ENCODE measurements around the gene MGLL.
A peak's percentile ranks its signal among the peaks of the same experiment; 100 is the strongest.
"Not testable (repeated sequence)": the region's sequence is repeated elsewhere in the genome, so short reads cannot be mapped to it uniquely, and the experiment has no call there.

Gene MGLL

GRCh38 chr3:127708837-127709236 is 113.5 kb downstream of the MGLL start:
- DNase-seq (ENCODE audit: low read depth in 2 of 2): no peak

- no peak for DNase-seq (ENCODE audit: low read depth in 2 of 2)
Measured at GRCh38 chr3:127707851-127708411, 114.4 kb downstream of the MGLL start.

- no peak for DNase-seq (ENCODE audit: low read depth in 2 of 2)
Measured at GRCh38 chr3:127706785-127707351, 115.4 kb downstream of the MGLL start.

- DNase-seq (ENCODE audit: low read depth in 2 of 2): no peak
Measured at GRCh38 chr3:127706312-127706711, 116.0 kb downstream of the MGLL start.

GRCh38 chr3:127704840-127705239 is 117.5 kb downstream of the MGLL start:
- DNase-seq (ENCODE audit: low read depth in 2 of 2): not testable (repeated sequence)

- DNase-seq (ENCODE audit: low read depth in 2 of 2): no peak
Measured at GRCh38 chr3:127702151-127702578, 120.2 kb downstream of the MGLL start.

GRCh38 chr3:127701280-127701911 is 120.9 kb downstream of the MGLL start:
- DNase-seq (ENCODE audit: low read depth in 2 of 2): no peak

- no peak for DNase-seq (ENCODE audit: low read depth in 2 of 2)
Measured at GRCh38 chr3:127700406-127700805, 121.9 kb downstream of the MGLL start.

GRCh38 chr3:127699416-127700300 is 122.7 kb downstream of the MGLL start:
- DNase-seq (ENCODE audit: low read depth in 2 of 2): no peak

- no peak for DNase-seq (ENCODE audit: low read depth in 2 of 2)
Measured at GRCh38 chr3:127698691-127699415, 123.5 kb downstream of the MGLL start.

- no peak for DNase-seq (ENCODE audit: low read depth in 2 of 2)
Measured at GRCh38 chr3:127698286-127698685, 124.0 kb downstream of the MGLL start.

GRCh38 chr3:127697551-127698240 is 124.6 kb downstream of the MGLL start:
- DNase-seq (ENCODE audit: low read depth in 2 of 2): peak; percentile 13 to 36

GRCh38 chr3:127694467-127695215 is 127.7 kb downstream of the MGLL start:
- peak in 1 of 2 experiments; percentile 13 for DNase-seq (ENCODE audit: low read depth in 2 of 2)

GRCh38 chr3:127693336-127693843 is 128.9 kb downstream of the MGLL start:
- no peak for DNase-seq (ENCODE audit: low read depth in 2 of 2)

GRCh38 chr3:127692501-127693335 is 129.6 kb downstream of the MGLL start:
- no peak for DNase-seq (ENCODE audit: low read depth in 2 of 2)

GRCh38 chr3:127691974-127692373 is 130.3 kb downstream of the MGLL start:
- DNase-seq (ENCODE audit: low read depth in 2 of 2): no peak

- DNase-seq (ENCODE audit: low read depth in 2 of 2): no peak
Measured at GRCh38 chr3:127691489-127691888, 130.8 kb downstream of the MGLL start.

- DNase-seq (ENCODE audit: low read depth in 2 of 2): no peak
Measured at GRCh38 chr3:127690823-127691452, 131.4 kb downstream of the MGLL start.

- no peak for DNase-seq (ENCODE audit: low read depth in 2 of 2)
Measured at GRCh38 chr3:127690106-127690505, 132.2 kb downstream of the MGLL start.
